Spinal cord (tissue), 10 donors: ENCODE data around the gene SPIN1. TPM values are rescaled to one million over a fixed set of nuclear protein-coding genes. Genes with fewer than 3 reads are reported as not detected.

Experiments
- DNase-seq, 6 donors: peaks; one replicate each; pipeline versions ENCODE4 v3.0.0 to v3.0.0-alpha.2; 2013 to 2015; ENCODE audit warnings: low spot score in 6 of 6, low read depth in 4 of 6
- H3K27ac ChIP-seq: one replicate; pipeline ENCODE4 v1.5.1; 2013; ENCODE audit warnings: low read depth, low read length, control low read depth
- H3K27me3 ChIP-seq: one replicate; pipeline ENCODE4 v1.6.1; 2013; ENCODE audit warnings: low read length; ENCODE audit not compliant: control insufficient read depth, insufficient read depth
- H3K36me3 ChIP-seq: one replicate; pipeline ENCODE4 v1.6.1; 2013; ENCODE audit warnings: low read length; ENCODE audit not compliant: control insufficient read depth, insufficient read depth
- H3K4me1 ChIP-seq: one replicate; pipeline ENCODE4 v1.6.1; 2013; ENCODE audit warnings: low read length; ENCODE audit not compliant: control insufficient read depth, insufficient read depth
- H3K4me3 ChIP-seq: one replicate; pipeline ENCODE4 v1.5.1; 2013; ENCODE audit warnings: low read depth, low read length, control low read depth
- H3K9me3 ChIP-seq: one replicate; pipeline ENCODE4 v1.6.1; 2013; ENCODE audit warnings: low read length; ENCODE audit not compliant: control insufficient read depth, insufficient read depth
- WGBS: methylation state at CpG from one replicate; pipeline ENCODE4 v1.1.5; 2013; ENCODE audit warnings: missing lambda C conversion rate; ENCODE audit not compliant: insufficient coverage; 5-methylcytosine and 5-hydroxymethylcytosine counted together
- polyA plus RNA-seq, 2 donors: library from polyadenylated mRNA; unstranded; fragments of 120-200 nt; gene quantifications; one replicate each; pipeline ENCODE4 v1.2.1, GENCODE V29; 2013; ENCODE audit not compliant: insufficient read length in 2 of 2
- total RNA-seq, 2 donors: library from RNA; depleted of rRNA in 1 of 2; stranded (reverse); fragments of 120-200 nt in 1 of 2; fragments of >200 nt in 1 of 2; gene quantifications; one replicate each; pipeline versions ENCODE4 v1.2.3 to v1.2.4, GENCODE V29; 2013 to 2014
- donor health status: healthy.

Gene SPIN1
- total and polyA plus RNA-seq, 4 donors = 114 to 204 (median 162) TPM

DNA sequence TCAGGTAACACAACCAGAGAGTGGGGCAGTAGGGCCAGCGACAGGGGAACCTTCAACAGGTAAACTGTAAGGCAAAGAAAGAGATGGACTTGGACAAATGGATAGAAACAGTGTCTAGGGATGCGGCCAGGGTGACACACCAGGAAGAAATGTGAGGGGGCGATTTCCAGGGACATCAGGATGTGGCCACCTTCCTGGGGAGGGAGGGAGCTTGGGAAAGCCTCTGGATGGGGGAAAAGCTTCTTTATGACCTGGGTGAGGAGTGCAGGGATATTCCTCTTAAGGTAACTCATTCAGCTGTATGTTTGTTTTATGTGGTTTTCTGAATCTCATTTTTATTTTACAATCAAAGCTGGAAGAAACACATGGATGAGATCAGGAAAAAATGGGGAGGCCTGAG, 134.8 kb downstream of the SPIN1 start:
- 95% methylated on average over 3 of the region's 3 CpGs for WGBS
- H3K9me3 ChIP-seq = no peaks in the 10 kb centered on the region
- H3K4me1 ChIP-seq = no peaks in the 10 kb centered on the region
- no peak for DNase-seq
- H3K27me3 ChIP-seq = no peaks in the 10 kb centered on the region
- no peak overlapping the region for H3K4me3 ChIP-seq
- H3K36me3 ChIP-seq = no peaks in the 10 kb centered on the region
- no peak overlapping the region for H3K27ac ChIP-seq

DNA sequence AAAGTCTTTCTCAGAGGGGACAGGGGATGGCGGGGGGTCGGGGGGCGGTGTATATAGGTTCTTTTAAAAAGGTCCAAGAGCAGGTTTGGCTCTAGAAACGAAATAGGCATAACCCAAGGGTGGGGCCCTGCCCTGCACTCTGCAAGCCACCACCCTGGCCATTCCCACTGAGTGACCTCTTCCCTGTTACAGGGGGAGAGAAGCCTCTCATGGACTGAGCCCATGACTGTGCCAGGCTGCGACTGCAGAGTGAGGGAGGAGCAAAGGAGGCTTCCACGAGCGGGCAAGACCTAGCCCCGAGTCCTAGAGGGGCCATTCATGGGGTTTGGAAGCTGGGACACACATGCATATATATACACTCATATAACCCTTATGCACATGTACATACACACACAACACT, 136.7 kb downstream of the SPIN1 start:
- Histone ChIP-seq H3K36me3 (no peaks in the 10 kb centered on the region), H3K4me1 (no peaks in the 10 kb centered on the region), H3K27ac (no peak overlapping the region), H3K27me3 (peaks cover 2% of the 10 kb centered on the region), H3K9me3 (no peaks in the 10 kb centered on the region), H3K4me3 (no peak overlapping the region)
- 93% methylated on average over 3 of the region's 8 CpGs for WGBS
- no peak for DNase-seq

GRCh38 chr9:88527618-88528017, 139.4 kb downstream of the SPIN1 start:
- H3K4me1 ChIP-seq = peaks cover 3% of the 10 kb centered on the region
- H3K4me3 ChIP-seq = no peak overlapping the region
- no peak for DNase-seq
- H3K27ac ChIP-seq = no peak overlapping the region
- no peaks in the 10 kb centered on the region for H3K36me3 ChIP-seq
- peaks cover 10% of the 10 kb centered on the region for H3K27me3 ChIP-seq
- H3K9me3 ChIP-seq = no peaks in the 10 kb centered on the region
- WGBS = 71% methylated on average over 4 of the region's 7 CpGs

Other genes starting within 250 kb of the SPIN1 start
- gene SPATA31C2, start 250.0 kb upstream of the SPIN1 start, total RNA-seq = under 1 TPM; under 0.01 to 0.17 TPM
- gene SPATA31C2, start 250.0 kb upstream of the SPIN1 start, polyA plus RNA-seq = under 1 TPM; 0.08 to 0.59 TPM
- 1 to 10 TPM; 1.8 TPM for gene NXNL2, start 146.7 kb downstream of the SPIN1 start, total RNA-seq
- 1 to 10 TPM; 2.7 to 3.8 TPM for gene NXNL2, start 146.7 kb downstream of the SPIN1 start, polyA plus RNA-seq